Measurements from ENCODE around the gene CLSTN2.

DNA sequence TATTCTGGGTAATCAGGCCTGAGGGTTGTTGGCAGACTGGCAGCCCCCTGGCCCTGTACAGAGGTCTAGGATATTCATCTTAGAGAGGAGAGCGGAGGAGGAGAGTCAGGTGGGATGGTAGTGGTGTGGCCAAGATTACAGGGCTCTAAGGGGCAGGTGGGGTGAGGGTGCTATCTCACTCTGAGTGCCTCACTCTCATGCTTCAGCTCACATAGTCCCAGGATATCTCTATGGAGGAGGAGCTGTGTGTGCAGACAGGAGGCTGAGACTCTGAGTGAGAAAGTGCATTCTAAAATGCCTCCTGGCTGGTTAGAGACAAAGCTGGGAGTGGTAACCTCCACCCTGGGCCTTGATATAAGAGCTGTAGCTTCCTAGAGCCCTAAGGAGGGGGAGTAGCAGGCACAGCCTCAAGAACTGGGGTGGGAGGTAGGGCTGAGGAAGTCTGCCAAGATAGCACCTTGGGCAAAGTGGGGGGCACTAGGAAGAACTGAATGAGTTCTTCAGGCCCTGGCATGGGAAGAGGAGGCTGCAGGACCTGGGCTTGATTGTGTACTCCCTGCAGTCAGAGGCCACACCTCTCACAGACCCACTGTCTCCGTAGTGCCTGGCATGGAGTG, 39.9 kb downstream of the CLSTN2 start:
- TF ChIP-seq, protein P1, sequence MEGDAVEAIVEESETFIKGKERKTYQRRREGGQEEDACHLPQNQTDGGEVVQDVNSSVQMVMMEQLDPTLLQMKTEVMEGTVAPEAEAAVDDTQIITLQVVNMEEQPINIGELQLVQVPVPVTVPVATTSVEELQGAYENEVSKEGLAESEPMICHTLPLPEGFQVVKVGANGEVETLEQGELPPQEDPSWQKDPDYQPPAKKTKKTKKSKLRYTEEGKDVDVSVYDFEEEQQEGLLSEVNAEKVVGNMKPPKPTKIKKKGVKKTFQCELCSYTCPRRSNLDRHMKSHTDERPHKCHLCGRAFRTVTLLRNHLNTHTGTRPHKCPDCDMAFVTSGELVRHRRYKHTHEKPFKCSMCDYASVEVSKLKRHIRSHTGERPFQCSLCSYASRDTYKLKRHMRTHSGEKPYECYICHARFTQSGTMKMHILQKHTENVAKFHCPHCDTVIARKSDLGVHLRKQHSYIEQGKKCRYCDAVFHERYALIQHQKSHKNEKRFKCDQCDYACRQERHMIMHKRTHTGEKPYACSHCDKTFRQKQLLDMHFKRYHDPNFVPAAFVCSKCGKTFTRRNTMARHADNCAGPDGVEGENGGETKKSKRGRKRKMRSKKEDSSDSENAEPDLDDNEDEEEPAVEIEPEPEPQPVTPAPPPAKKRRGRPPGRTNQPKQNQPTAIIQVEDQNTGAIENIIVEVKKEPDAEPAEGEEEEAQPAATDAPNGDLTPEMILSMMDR (IDR thresholded peaks at IDR 0.05) = no peak
- TF ChIP-seq POLR2A (IDR thresholded peaks at IDR 0.05) = no peak
